ENCODE data around the gene TENT4B.

DNA sequence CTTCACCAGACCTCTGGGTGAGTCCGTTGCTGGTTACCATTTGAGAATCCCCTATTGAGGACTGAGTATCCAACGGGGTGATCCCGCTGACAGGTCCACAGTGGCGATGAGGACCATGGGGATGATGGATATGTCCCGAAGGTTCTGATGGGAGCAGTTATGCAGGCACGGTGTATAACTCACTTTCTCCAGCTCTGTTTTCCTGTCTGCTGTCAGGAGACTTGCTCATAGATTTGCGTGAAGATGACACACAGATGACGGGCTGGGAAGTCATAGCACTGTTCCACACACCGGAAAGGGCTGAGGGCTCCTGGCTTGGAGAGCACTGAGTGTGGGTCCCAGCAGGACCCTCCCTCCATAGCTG, 91.0 kb downstream of the TENT4B start:
- TF ChIP-seq, protein P1, sequence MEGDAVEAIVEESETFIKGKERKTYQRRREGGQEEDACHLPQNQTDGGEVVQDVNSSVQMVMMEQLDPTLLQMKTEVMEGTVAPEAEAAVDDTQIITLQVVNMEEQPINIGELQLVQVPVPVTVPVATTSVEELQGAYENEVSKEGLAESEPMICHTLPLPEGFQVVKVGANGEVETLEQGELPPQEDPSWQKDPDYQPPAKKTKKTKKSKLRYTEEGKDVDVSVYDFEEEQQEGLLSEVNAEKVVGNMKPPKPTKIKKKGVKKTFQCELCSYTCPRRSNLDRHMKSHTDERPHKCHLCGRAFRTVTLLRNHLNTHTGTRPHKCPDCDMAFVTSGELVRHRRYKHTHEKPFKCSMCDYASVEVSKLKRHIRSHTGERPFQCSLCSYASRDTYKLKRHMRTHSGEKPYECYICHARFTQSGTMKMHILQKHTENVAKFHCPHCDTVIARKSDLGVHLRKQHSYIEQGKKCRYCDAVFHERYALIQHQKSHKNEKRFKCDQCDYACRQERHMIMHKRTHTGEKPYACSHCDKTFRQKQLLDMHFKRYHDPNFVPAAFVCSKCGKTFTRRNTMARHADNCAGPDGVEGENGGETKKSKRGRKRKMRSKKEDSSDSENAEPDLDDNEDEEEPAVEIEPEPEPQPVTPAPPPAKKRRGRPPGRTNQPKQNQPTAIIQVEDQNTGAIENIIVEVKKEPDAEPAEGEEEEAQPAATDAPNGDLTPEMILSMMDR (IDR thresholded peaks at IDR 0.05): no peak
- TF ChIP-seq POLR2AphosphoS5 (IDR thresholded peaks at IDR 0.05) (no peak), POLR2A (IDR thresholded peaks at IDR 0.05) (no peak)

All from upper lobe of left lung (tissue), 4 donors.